ENCODE results near the gene CMIP.

The CMIP gene

GRCh38 chr16:81710044-81710443 is 265.4 kb downstream of the CMIP start:
- TF ChIP-seq CTCF (IDR thresholded peaks at IDR 0.05), result no peak
- Histone ChIP-seq H3K36me3 (peaks cover 67% of the 10 kb centered on the region), H3K4me1 (ENCODE audit: control insufficient read depth in 1 of 2, insufficient read depth in 1 of 2, low read depth in 1 of 2, low read length in 1 of 2) (no peaks in the 10 kb centered on the region), H3K4me3 (ENCODE audit: low read depth in 1 of 2, low read length in 1 of 2) (no peak overlapping the region), H3K27ac (no peak overlapping the region), H3K9me3 (no peaks in the 10 kb centered on the region), H3K27me3 (no peaks in the 10 kb centered on the region)

- Histone ChIP-seq H3K9me3 (no peaks in the 10 kb centered on the region), H3K27ac (no peak overlapping the region), H3K4me3 (ENCODE audit: low read depth in 1 of 2, low read length in 1 of 2) (no peak overlapping the region), H3K36me3 (peaks cover 62% of the 10 kb centered on the region), H3K4me1 (ENCODE audit: control insufficient read depth in 1 of 2, insufficient read depth in 1 of 2, low read depth in 1 of 2, low read length in 1 of 2) (no peaks in the 10 kb centered on the region), H3K27me3 (no peaks in the 10 kb centered on the region)
- no peak for TF ChIP-seq CTCF (IDR thresholded peaks at IDR 0.05)
Measured at GRCh38 chr16:81710596-81710995, 266.0 kb downstream of the CMIP start.

GRCh38 chr16:81711657-81712319 is 267.2 kb downstream of the CMIP start:
- H3K4me3 ChIP-seq (ENCODE audit: low read depth in 1 of 2, low read length in 1 of 2), result no peak overlapping the region
- H3K27ac ChIP-seq, result no peak overlapping the region
- TF ChIP-seq CTCF (IDR thresholded peaks at IDR 0.05), result no peak
- H3K36me3 ChIP-seq, result peaks cover 50% of the 10 kb centered on the region
- no peaks in the 10 kb centered on the region for H3K27me3 ChIP-seq
- no peaks in the 10 kb centered on the region for H3K9me3 ChIP-seq
- H3K4me1 ChIP-seq (ENCODE audit: control insufficient read depth in 1 of 2, insufficient read depth in 1 of 2, low read depth in 1 of 2, low read length in 1 of 2), result no peaks in the 10 kb centered on the region

- no peak overlapping the region for H3K27ac ChIP-seq
- H3K36me3 ChIP-seq, result peaks cover 41% of the 10 kb centered on the region
- no peaks in the 10 kb centered on the region for H3K4me1 ChIP-seq (ENCODE audit: control insufficient read depth in 1 of 2, insufficient read depth in 1 of 2, low read depth in 1 of 2, low read length in 1 of 2)
- no peaks in the 10 kb centered on the region for H3K27me3 ChIP-seq
- no peak overlapping the region for H3K4me3 ChIP-seq (ENCODE audit: low read depth in 1 of 2, low read length in 1 of 2)
- no peaks in the 10 kb centered on the region for H3K9me3 ChIP-seq
- no peak for TF ChIP-seq CTCF (IDR thresholded peaks at IDR 0.05)
Measured at GRCh38 chr16:81712681-81713080, 268.1 kb downstream of the CMIP start.

GRCh38 chr16:81713295-81713772 is 268.7 kb downstream of the CMIP start:
- TF ChIP-seq CTCF (IDR thresholded peaks at IDR 0.05), result no peak
- H3K27ac ChIP-seq, result no peak overlapping the region
- peaks cover 34% of the 10 kb centered on the region for H3K36me3 ChIP-seq
- H3K9me3 ChIP-seq, result no peaks in the 10 kb centered on the region
- H3K27me3 ChIP-seq, result no peaks in the 10 kb centered on the region
- H3K4me3 ChIP-seq (ENCODE audit: low read depth in 1 of 2, low read length in 1 of 2), result no peak overlapping the region
- H3K4me1 ChIP-seq (ENCODE audit: control insufficient read depth in 1 of 2, insufficient read depth in 1 of 2, low read depth in 1 of 2, low read length in 1 of 2), result peaks cover 0 to under 1% of the 10 kb centered on the region in 2 experiments
